Endothelial cell of umbilical vein (primary cell): ENCODE results near the gene ZNF385D. TPM values are rescaled to one million over a fixed set of nuclear protein-coding genes. Genes with fewer than 3 reads are reported as not detected.

Experiments
- BruUV-seq: library from RNA; stranded (reverse); fragments of 400-500 nt; replicated peaks from 2 replicates; lab custom pipeline; 2021; lab: Mats Ljungman, UMichigan
- CTCF ChIA-PET: fragments of 300-600, 350-600 bp; sonication (Branson Sonifier 250); formaldehyde crosslinking; loops from one replicate; lab custom pipeline; 2021; ENCODE audit warnings: antibody characterized with exemption, inconsistent platforms; lab: Charles Lee
- POLR2A ChIA-PET: fragments of 300-600, 350-600 bp; sonication (Branson Sonifier 250); formaldehyde crosslinking; loops from one replicate; lab custom pipeline; 2021; ENCODE audit warnings: antibody characterized with exemption, inconsistent platforms; lab: Charles Lee
- DNase-seq: peaks from one replicate; pipeline ENCODE4 v3.0.0-alpha.2; 2011; ENCODE audit warnings: low read depth, low spot score
- FAIRE-seq: peaks from 2 replicates; lab custom pipeline; 2011; peaks lifted over from hg19 to GRCh38; lab: Jason Lieb, UNC
- H2AFZ ChIP-seq: 2 replicates; pipeline ENCODE4 v1.6.0; 2012; ENCODE audit warnings: low read depth, low read length, control low read depth, inconsistent platforms
- H3K27ac ChIP-seq: 2 replicates; pipeline ENCODE4 v1.5.1; 2011; ENCODE audit warnings: low read depth, mild to moderate bottlenecking, control low read depth, low read length, moderate library complexity; ENCODE audit not compliant: insufficient read depth
- H3K27me3 ChIP-seq, 2 experiments: 2 replicates each; pipeline versions ENCODE4 v1.6.0 to v1.6.1; 2011; ENCODE audit warnings: low read length in 2 of 2, mixed read lengths in 1 of 2; ENCODE audit not compliant: control insufficient read depth in 2 of 2, insufficient read depth in 2 of 2
- H3K36me3 ChIP-seq, 2 experiments: 2 replicates in 1 of 2; 3 replicates in 1 of 2; pipeline ENCODE4 v1.5.1; 2011; ENCODE audit warnings: low read length in 2 of 2, mild to moderate bottlenecking in 1 of 2, moderate library complexity in 1 of 2; ENCODE audit not compliant: control insufficient read depth in 2 of 2, insufficient read depth in 2 of 2; ENCODE audit errors: extremely low read depth in 1 of 2
- H3K4me1 ChIP-seq: 3 replicates; pipeline ENCODE4 v1.5.1; 2011; ENCODE audit warnings: mild to moderate bottlenecking, low read length; ENCODE audit not compliant: control insufficient read depth, insufficient read depth; ENCODE audit errors: extremely low read depth
- H3K4me2 ChIP-seq: 2 replicates; pipeline ENCODE4 v1.6.1; 2011; ENCODE audit warnings: low read length, control low read depth, mixed read lengths; ENCODE audit not compliant: insufficient read depth
- H3K4me3 ChIP-seq, 3 experiments: fragments of 200-600 bp in 1 of 3; sonication (generic), shearing (Covaris generic) in 1 of 3; replicated peaks in 1 of 3; 2 replicates each; pipeline ENCODE4 v1.5.1; 2011 to 2016; ENCODE audit warnings: control low read depth in 3 of 3, low read length in 3 of 3, mild to moderate bottlenecking in 2 of 3, inconsistent platforms in 1 of 3, low read depth in 1 of 3, moderate library complexity in 1 of 3; ENCODE audit not compliant: insufficient read depth in 1 of 3
- H3K79me2 ChIP-seq: 2 replicates; pipeline ENCODE4 v1.6.0; 2012; ENCODE audit warnings: low read length, inconsistent platforms; ENCODE audit not compliant: control insufficient read depth, insufficient read depth
- H3K9ac ChIP-seq: replicated peaks from 2 replicates; pipeline ENCODE3; 2011; ENCODE audit warnings: low read length, control low read depth; ENCODE audit not compliant: insufficient read depth; ENCODE audit errors: extremely low read depth
- H3K9me1 ChIP-seq: replicated peaks from 3 replicates; pipeline ENCODE4 v1.6.0; 2011; ENCODE audit warnings: mild to moderate bottlenecking, low read length; ENCODE audit not compliant: control insufficient read depth, insufficient read depth; ENCODE audit errors: extremely low read depth
- H3K9me3 ChIP-seq: replicated peaks from 2 replicates; pipeline ENCODE4 v1.5.1; 2012; ENCODE audit warnings: low read length, inconsistent platforms; ENCODE audit not compliant: control insufficient read depth, insufficient read depth
- H4K20me1 ChIP-seq: replicated peaks from 2 replicates; pipeline ENCODE3; 2011; ENCODE audit warnings: mild to moderate bottlenecking, low read length; ENCODE audit not compliant: control insufficient read depth, insufficient read depth; ENCODE audit errors: extremely low read depth
- CTCF ChIP-seq, 2 donors: IDR thresholded peaks; 1 replicate in 1 of 2; 2 replicates in 1 of 2; pipeline ENCODE4 v1.5.1; 2011; ENCODE audit warnings: low read length in 2 of 2, mild to moderate bottlenecking in 2 of 2, moderate library complexity in 2 of 2, control low read depth in 1 of 2, inconsistent platforms in 1 of 2, low read depth in 1 of 2; ENCODE audit not compliant: insufficient read depth in 1 of 2; ENCODE audit errors: extremely low read depth in 1 of 2
- FOS ChIP-seq: IDR thresholded peaks from 2 replicates; pipeline ENCODE4 v1.6.1; 2011; ENCODE audit warnings: mild to moderate bottlenecking, low read length, moderate library complexity, borderline replicate concordance; ENCODE audit not compliant: insufficient read depth
- GATA2 ChIP-seq: IDR thresholded peaks from 2 replicates; pipeline ENCODE4 v1.7.0; 2011; ENCODE audit warnings: low read depth, mild to moderate bottlenecking, moderate library complexity, mixed read lengths, low read length; ENCODE audit not compliant: insufficient read length, insufficient read depth
- MYC ChIP-seq: IDR thresholded peaks from one replicate; pipeline ENCODE4 v1.6.1; 2011; ENCODE audit warnings: mild to moderate bottlenecking, low read depth, low read length
- POLR2AphosphoS5 ChIP-seq: IDR thresholded peaks from 2 replicates; pipeline ENCODE4 v1.6.1; 2012; ENCODE audit warnings: low read depth, mild to moderate bottlenecking, control low read depth, low read length, moderate library complexity; ENCODE audit not compliant: insufficient read depth
- dilution Hi-C: fragments of 300-500 bp; cut with MboI; formaldehyde crosslinking; loops from one replicate; pipeline ENCODE4 v1.15.0; 2019; ENCODE audit warnings: low sequenced_read_pairs; ENCODE audit not compliant: extremely low pct_ligation_motif_present
- intact Hi-C: fragments of 100-400 bp; cut with micrococcal nuclease; formaldehyde crosslinking; loops from one replicate; pipeline ENCODE4 v1.10.0; 2022
- polyA plus RNA-seq, 4 experiments: library from polyadenylated mRNA; depleted of rRNA in 3 of 4; stranded (reverse) in 3 of 4; unstranded in 1 of 4; fragments of >200 nt; gene quantifications; 2 replicates each; pipeline versions ENCODE4 v1.2.1 to v1.2.3, GENCODE V29; 2011 to 2012; ENCODE audit warnings: missing spikeins in 1 of 4
- total RNA-seq: library from RNA; stranded (reverse); gene quantifications from 2 replicates; pipeline ENCODE4 v1.2.3, GENCODE V29; 2021

The ZNF385D gene
- total and polyA plus RNA-seq, 2 donors (not counting 3 experiments of a cell fraction or from before 2014, with no cell fraction given) = not detected

GRCh38 chr3:21754839-21755238 lies 3.8 kb upstream of the ZNF385D start:
- Histone ChIP-seq H3K27ac (no peak overlapping the region), H3K36me3 (no peaks in the 10 kb centered on the region), H2AFZ (no peak overlapping the region), H3K4me1 (no peaks in the 10 kb centered on the region), H3K9me3 (no peaks in the 10 kb centered on the region), H3K9me1 (no peaks in the 10 kb centered on the region), H3K9ac (no peak overlapping the region), H3K4me3 (no peak overlapping the region), H3K79me2 (no peaks in the 10 kb centered on the region), H3K4me2 (no peak overlapping the region), H3K27me3 (peaks cover 0 to 12% of the 10 kb centered on the region in 2 experiments), H4K20me1 (no peaks in the 10 kb centered on the region)
- POLR2A ChIA-PET = no interaction called here
- CTCF ChIA-PET = no interaction called here
- dilution Hi-C loops (no loop called here), intact Hi-C loops (loop anchor here (5.0 kb wide), 1 partner anchor 83 kb away; no protein-coding TSS in a partner anchor)
- no TSS peak for BruUV-seq
- DNase-seq (no peak), FAIRE-seq (no peak)
- no peak for TF ChIP-seq GATA2

GRCh38 chr3:21752749-21753347 lies 1.8 kb upstream of the ZNF385D start:
- H3K27ac ChIP-seq = no peak overlapping the region
- BruUV-seq = no TSS peak
- ChIA-PET CTCF (interaction anchor here (1.0 kb wide), 1 partner anchor 142 kb away, joined by 6 read pairs; no protein-coding TSS in a partner anchor), POLR2A (no interaction called here)
- no peaks in the 10 kb centered on the region for H3K4me1 ChIP-seq
- no peak overlapping the region for H3K4me3 ChIP-seq
- no peaks in the 10 kb centered on the region for H3K9me3 ChIP-seq
- H3K9ac ChIP-seq = no peak overlapping the region
- peaks cover 0 to 17% of the 10 kb centered on the region in 2 experiments for H3K27me3 ChIP-seq
- no peaks in the 10 kb centered on the region for H3K79me2 ChIP-seq
- TF ChIP-seq FOS (no peak), POLR2AphosphoS5 (no peak), MYC (no peak), CTCF (IDR thresholded peaks at IDR 0.05; ENCODE audit: extremely low read depth in 1 of 2, insufficient read depth in 1 of 2, low read depth in 1 of 2, low read length in 2 of 2) (peak in 1 of 2 donors; percentile 25)
- DNase-seq (peak; percentile 9), FAIRE-seq (no peak)
- intact Hi-C loops (loop anchor here (1.0 to 5.0 kb wide), 3 partner anchors 81 to 364 kb away; no protein-coding TSS in a partner anchor), dilution Hi-C loops (no loop called here)
- no peaks in the 10 kb centered on the region for H3K36me3 ChIP-seq
- no peaks in the 10 kb centered on the region for H3K9me1 ChIP-seq
- no peak overlapping the region for H2AFZ ChIP-seq
- H4K20me1 ChIP-seq = no peaks in the 10 kb centered on the region
- no peak overlapping the region for H3K4me2 ChIP-seq
